ENCODE results near the gene PPM1E.

DNA sequence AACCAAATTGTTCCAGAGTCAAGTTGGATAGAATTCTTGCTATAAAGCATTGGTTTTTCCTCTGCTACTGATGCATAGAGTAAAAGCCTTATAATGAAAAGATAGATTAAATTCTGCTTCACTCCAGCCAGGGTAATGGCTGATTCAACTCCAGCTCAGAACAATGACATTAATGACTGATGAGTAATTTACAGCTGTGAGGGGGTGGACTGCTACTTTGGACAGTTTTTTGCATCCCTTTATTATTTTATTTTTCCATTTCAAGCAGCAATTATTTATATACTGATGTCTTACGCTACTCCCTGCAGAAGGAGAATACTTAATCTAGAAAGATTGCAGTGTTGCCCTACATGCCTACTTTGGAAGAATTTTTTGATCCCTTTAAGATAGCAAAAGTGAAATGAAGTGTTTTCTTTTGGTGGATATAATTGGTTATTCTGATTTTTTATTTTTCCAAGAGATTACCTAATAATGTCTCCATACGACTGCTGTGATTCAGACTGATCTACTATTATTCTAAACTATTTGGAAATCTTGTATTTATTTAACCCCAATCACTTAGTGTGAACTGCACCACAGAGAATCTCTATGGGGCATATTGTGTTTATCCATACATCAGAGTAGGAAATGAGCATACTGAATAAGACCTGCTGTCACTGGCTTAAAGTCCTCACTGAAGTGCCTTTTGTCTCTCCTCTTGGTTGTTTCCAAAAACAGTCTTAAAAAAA is 201.5 kb downstream of the PPM1E start:
- TF ChIP-seq, protein P1, sequence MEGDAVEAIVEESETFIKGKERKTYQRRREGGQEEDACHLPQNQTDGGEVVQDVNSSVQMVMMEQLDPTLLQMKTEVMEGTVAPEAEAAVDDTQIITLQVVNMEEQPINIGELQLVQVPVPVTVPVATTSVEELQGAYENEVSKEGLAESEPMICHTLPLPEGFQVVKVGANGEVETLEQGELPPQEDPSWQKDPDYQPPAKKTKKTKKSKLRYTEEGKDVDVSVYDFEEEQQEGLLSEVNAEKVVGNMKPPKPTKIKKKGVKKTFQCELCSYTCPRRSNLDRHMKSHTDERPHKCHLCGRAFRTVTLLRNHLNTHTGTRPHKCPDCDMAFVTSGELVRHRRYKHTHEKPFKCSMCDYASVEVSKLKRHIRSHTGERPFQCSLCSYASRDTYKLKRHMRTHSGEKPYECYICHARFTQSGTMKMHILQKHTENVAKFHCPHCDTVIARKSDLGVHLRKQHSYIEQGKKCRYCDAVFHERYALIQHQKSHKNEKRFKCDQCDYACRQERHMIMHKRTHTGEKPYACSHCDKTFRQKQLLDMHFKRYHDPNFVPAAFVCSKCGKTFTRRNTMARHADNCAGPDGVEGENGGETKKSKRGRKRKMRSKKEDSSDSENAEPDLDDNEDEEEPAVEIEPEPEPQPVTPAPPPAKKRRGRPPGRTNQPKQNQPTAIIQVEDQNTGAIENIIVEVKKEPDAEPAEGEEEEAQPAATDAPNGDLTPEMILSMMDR (IDR thresholded peaks at IDR 0.05): no peak
- TF ChIP-seq POLR2AphosphoS5 (IDR thresholded peaks at IDR 0.05): no peak

Data from breast epithelium (tissue), 3 donors.